ENCODE measurements around the gene KDM2A. TPM values are rescaled to one million over a fixed set of nuclear protein-coding genes. Genes with fewer than 3 reads are reported as not detected.
A peak's percentile ranks its signal among the peaks of the same experiment; 100 is the strongest.

The KDM2A gene
- total RNA-seq, 4 donors from 2014 or later: 64.5 to 84.0 (median 70.3) TPM

DNA sequence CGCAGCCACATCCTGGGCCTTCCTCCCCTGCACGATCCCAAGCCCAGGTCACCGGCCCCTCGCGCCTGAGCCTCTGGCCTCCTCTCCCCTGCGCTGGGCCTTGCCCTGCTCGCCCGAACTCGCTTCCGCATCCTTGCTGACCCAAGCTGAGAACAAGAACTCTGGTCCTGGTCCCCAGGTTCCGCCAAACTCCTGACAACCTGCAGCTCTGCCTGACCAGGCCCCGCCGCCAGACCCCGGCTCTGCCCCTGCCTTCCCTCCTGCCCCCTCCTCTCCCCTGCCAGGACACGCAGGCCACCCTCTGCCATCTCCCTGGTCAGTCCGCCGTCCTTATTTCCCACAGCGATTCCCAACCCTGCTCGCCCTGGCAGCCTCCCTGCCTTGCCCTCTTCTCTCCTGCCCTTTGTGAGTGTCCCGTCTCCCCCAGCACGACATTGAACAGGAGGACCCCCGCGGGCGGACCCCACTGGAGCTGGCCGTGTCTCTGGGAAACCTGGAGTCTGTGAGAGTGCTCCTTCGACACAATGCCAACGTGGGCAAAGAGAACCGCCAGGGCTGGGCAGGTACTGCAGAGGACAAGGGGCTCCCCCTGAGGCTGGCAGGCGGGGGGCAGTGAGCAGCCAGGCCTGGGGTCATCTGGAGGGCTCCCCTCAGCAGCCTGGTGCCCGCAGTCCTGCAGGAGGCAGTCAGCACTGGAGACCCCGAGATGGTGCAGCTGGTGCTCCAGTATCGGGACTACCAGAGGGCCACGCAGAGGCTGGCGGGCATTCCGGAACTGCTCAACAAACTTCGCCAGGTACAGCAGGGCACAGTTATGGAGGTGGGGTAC is 170.8 kb downstream of the KDM2A start:
- 23 to 25% methylated on average over 34 to 35 of the region's 36 CpGs for WGBS, 2 donors
- no peak for DNase-seq (ENCODE audit: low spot score in 2 of 2)
- TF ChIP-seq, protein P1, sequence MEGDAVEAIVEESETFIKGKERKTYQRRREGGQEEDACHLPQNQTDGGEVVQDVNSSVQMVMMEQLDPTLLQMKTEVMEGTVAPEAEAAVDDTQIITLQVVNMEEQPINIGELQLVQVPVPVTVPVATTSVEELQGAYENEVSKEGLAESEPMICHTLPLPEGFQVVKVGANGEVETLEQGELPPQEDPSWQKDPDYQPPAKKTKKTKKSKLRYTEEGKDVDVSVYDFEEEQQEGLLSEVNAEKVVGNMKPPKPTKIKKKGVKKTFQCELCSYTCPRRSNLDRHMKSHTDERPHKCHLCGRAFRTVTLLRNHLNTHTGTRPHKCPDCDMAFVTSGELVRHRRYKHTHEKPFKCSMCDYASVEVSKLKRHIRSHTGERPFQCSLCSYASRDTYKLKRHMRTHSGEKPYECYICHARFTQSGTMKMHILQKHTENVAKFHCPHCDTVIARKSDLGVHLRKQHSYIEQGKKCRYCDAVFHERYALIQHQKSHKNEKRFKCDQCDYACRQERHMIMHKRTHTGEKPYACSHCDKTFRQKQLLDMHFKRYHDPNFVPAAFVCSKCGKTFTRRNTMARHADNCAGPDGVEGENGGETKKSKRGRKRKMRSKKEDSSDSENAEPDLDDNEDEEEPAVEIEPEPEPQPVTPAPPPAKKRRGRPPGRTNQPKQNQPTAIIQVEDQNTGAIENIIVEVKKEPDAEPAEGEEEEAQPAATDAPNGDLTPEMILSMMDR (IDR thresholded peaks at IDR 0.05): no peak
- no peak for TF ChIP-seq POLR2A (IDR thresholded peaks at IDR 0.05)

DNA sequence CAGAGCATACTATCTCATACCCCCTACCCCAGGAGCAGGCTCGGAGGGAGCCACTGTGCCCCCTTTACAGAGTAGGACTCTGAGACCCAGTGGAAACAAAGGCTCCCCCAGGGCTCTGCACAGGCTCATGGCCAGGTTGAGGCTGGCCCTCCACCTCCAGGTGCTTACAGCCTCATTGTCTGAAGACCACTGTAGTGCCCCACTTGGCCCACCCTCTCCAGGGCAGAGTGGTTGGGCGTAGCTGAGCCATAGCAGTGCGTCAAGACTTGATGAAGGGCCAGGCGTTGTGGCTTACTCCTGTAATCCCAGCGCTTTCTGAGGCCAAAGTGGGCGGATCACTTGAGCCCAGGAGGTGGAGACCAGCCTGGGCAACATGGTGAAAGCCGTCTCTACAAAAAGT is 171.7 kb downstream of the KDM2A start:
- 69 to 77% methylated on average over 4 to 6 of the region's 7 CpGs for WGBS, 2 donors
- intact Hi-C loops (cut with DNase I; ENCODE audit: low total_unique reads): no loop called here
- TF ChIP-seq, protein P1 (IDR thresholded peaks at IDR 0.05): no peak
- no peak overlapping the region for H3K4me3 ChIP-seq (ENCODE audit: low read depth, poor library complexity, severe bottlenecking)
- no peak for DNase-seq (ENCODE audit: low spot score in 2 of 2)

More for the DNA sequence above, 170.8 kb downstream of the KDM2A start:
- intact Hi-C loops (cut with DNase I; ENCODE audit: low total_unique reads): no loop called here
- peak overlapping the region; percentile 35 for H3K4me3 ChIP-seq (ENCODE audit: low read depth, poor library complexity, severe bottlenecking)

DNA sequence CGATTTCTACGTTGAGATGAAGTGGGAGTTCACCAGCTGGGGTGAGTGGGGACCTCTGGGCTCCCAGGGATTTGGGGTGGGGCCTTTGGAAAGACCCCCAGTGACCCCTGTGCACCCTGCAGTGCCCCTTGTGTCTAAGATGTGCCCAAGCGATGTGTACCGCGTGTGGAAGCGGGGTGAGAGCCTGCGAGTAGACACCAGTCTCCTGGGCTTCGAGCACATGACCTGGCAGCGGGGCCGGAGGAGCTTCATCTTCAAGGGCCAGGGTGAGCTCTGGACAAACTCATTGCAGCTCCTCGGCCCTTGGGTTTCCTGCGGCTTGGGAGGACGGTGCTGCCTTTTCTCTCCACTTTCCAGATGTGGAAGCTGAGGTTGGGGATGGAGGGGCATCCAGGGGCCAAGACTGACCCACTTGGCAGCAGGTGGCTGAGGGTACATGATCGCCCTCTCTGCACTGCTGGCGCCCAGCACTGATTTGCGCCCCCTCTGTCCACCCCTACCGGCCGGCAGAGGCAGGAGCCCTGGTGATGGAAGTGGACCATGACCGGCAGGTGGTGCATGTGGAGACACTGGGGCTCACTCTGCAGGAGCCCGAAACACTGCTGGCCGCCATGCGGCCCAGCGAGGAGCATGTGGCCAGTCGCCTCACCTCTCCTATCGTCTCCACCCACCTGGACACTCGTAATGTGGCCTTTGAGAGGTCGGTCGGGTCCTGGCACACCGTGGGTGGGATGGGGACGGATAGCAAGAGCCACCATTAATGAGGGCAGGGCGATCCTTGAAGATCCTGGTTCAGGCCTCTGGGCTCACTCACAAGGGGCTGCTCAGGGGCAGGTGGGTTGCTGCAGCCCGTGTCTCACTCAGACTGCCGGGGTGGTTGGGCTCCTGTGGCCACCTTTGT is 172.7 kb downstream of the KDM2A start:
- no peak for DNase-seq (ENCODE audit: low spot score in 2 of 2)
- no peak overlapping the region for H3K4me3 ChIP-seq (ENCODE audit: low read depth, poor library complexity, severe bottlenecking)
- intact Hi-C loops (cut with DNase I; ENCODE audit: low total_unique reads): no loop called here
- TF ChIP-seq, protein P1 (IDR thresholded peaks at IDR 0.05): no peak
- no peak for TF ChIP-seq POLR2A (IDR thresholded peaks at IDR 0.05)
- 92% methylated on average over 27 to 33 of the region's 33 CpGs for WGBS, 2 donors

DNA sequence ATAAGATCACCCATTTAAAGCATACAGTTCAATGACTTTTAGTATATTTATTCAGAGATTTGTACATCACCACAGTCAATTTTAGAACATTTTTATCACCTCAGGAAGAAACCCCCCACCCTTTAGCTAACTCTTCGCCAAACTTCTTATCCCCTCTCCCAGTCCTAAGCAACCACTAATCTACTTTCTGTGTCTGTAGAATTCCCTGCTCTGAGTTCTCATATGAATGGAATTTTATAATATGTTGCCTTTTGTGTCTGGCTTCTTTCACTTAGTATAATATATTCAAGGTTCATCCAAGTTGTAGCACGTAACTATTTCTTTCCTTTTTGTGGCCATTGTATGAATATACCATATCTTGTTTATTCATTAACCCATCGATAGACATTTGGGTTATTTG is 173.6 kb downstream of the KDM2A start:
- DNase-seq (ENCODE audit: low spot score in 2 of 2): no peak
- intact Hi-C loops (cut with DNase I; ENCODE audit: low total_unique reads): no loop called here
- no peak overlapping the region for H3K4me3 ChIP-seq (ENCODE audit: low read depth, poor library complexity, severe bottlenecking)
- no peak for TF ChIP-seq POLR2A (IDR thresholded peaks at IDR 0.05)
- TF ChIP-seq, protein P1 (IDR thresholded peaks at IDR 0.05): no peak
- WGBS, 2 donors: 46 to 68% methylated on average over 3 of the region's 3 CpGs

DNA sequence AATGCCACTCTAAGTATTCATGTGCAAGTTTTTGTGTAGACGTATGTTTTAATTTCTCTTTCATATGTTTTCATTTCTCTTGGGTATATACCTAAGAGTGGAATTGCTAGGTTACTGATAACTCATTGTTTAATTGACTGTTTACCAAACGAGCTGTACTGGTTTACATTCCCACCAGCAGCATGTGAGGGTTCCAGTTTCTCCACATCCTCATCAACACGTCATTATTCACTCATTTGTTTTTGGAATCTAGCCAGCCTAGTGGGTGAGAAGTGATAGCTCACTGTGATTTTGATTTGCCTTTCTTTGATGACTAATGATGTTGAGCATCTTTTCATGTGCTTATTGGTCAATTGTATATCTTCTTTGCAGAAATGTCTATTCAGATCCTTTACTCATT is 174.0 kb downstream of the KDM2A start:
- intact Hi-C loops (cut with DNase I; ENCODE audit: low total_unique reads): no loop called here
- TF ChIP-seq, protein P1 (IDR thresholded peaks at IDR 0.05): no peak
- TF ChIP-seq POLR2A (IDR thresholded peaks at IDR 0.05): no peak
- 25 to 30% methylated on average over 3 of the region's 3 CpGs for WGBS, 2 donors
- no peak overlapping the region for H3K4me3 ChIP-seq (ENCODE audit: low read depth, poor library complexity, severe bottlenecking)
- DNase-seq (ENCODE audit: low spot score in 2 of 2): no peak

All from lower leg skin (tissue), 4 donors.